K562 treated with DMSO at 1 percent for 4 hours (cell line): Measurements from ENCODE around the gene OSR1. TPM values are rescaled to one million over a fixed set of nuclear protein-coding genes. Genes with fewer than 3 reads are reported as not detected.

Experiments
- total RNA-seq: library from RNA; unstranded; fragments of 300-600 nt; gene quantifications from 2 replicates; pipeline ENCODE4 v1.2.3, GENCODE V29; 2022; ENCODE audit not compliant: insufficient read depth

Gene OSR1
- not detected in 2 replicates for total RNA-seq

GRCh38 chr2:19358242-19359020 lies at the start of gene OSR1:
OSR1 (minus strand) TSS chr2:19358623; CDS start chr2:19353805, 4,818 bp downstream.

